IMR-90 (cell line): Measurements from ENCODE around the gene CGB7. TPM values are rescaled to one million over a fixed set of nuclear protein-coding genes. Genes with fewer than 3 reads are reported as not detected.

Experiments used
- ATAC-seq: fragments of 200-7000 bp; cut with Tn5 transposase; 2 replicates; pipeline ENCODE4 v1.9.1; 2020; ENCODE audit warnings: low read depth, mild to moderate bottlenecking, moderate library complexity
- BruUV-seq: library from RNA; stranded (reverse); fragments of 400-500 nt; replicated peaks from 2 replicates; lab custom pipeline; 2021; lab: Mats Ljungman, UMichigan
- CTCF ChIA-PET: fragments of 300-600 bp; formaldehyde crosslinking; extraction: SDS; loops from one replicate; lab custom pipeline; 2021; ENCODE audit warnings: antibody characterized with exemption; lab: Yijun Ruan, JAX
- POLR2A ChIA-PET: fragments of 300-600 bp; sonication (Branson Sonifier 250); formaldehyde crosslinking; loops from one replicate; lab custom pipeline; 2022; ENCODE audit warnings: antibody characterized with exemption; ENCODE audit not compliant: unreplicated experiment; lab: Charles Lee
- DNase-seq: peaks from one replicate; pipeline ENCODE4 v3.0.0; 2013
- H2AFZ ChIP-seq: replicated peaks from 2 replicates; pipeline ENCODE3; 2013; ENCODE audit warnings: low read length, mild to moderate bottlenecking; ENCODE audit not compliant: poor library complexity
- H2AK5ac ChIP-seq: 2 replicates; pipeline ENCODE4 v1.6.1; 2013; ENCODE audit warnings: low read depth, low read length, inconsistent platforms
- H2AK9ac ChIP-seq: replicated peaks from 2 replicates; pipeline ENCODE3; 2013; ENCODE audit warnings: mild to moderate bottlenecking, low read depth, low read length, moderate library complexity; ENCODE audit not compliant: poor library complexity
- H2BK120ac ChIP-seq: 2 replicates; pipeline ENCODE4 v1.6.1; 2013; ENCODE audit warnings: low read depth, low read length, inconsistent platforms
- H2BK15ac ChIP-seq: 3 replicates; pipeline ENCODE4 v1.6.1; 2013; ENCODE audit warnings: low read depth, low read length, inconsistent platforms
- H2BK20ac ChIP-seq: 2 replicates; pipeline ENCODE4 v1.6.1; 2013; ENCODE audit warnings: low read depth, mild to moderate bottlenecking, inconsistent platforms, low read length, moderate library complexity
- H2BK5ac ChIP-seq: 2 replicates; pipeline ENCODE4 v1.6.1; 2013; ENCODE audit warnings: mild to moderate bottlenecking, low read depth, low read length, inconsistent platforms; ENCODE audit not compliant: poor library complexity, severe bottlenecking
- H3K14ac ChIP-seq: replicated peaks from 2 replicates; pipeline ENCODE4 v1.6.1; 2013; ENCODE audit warnings: low read depth, low read length, inconsistent platforms
- H3K18ac ChIP-seq: 2 replicates; pipeline ENCODE4 v1.6.1; 2013; ENCODE audit warnings: low read depth, low read length, control low read depth
- H3K23ac ChIP-seq: 2 replicates; pipeline ENCODE4 v1.6.1; 2013; ENCODE audit warnings: low read depth, low read length, inconsistent platforms
- H3K27ac ChIP-seq: 2 replicates; pipeline ENCODE4 v1.5.1; 2013; ENCODE audit warnings: mild to moderate bottlenecking, control low read depth, low read length; ENCODE audit not compliant: insufficient read depth
- H3K27me3 ChIP-seq: 2 replicates; pipeline ENCODE4 v1.6.1; 2013; ENCODE audit warnings: low read length; ENCODE audit not compliant: control insufficient read depth, insufficient read depth
- H3K36me3 ChIP-seq: 2 replicates; pipeline ENCODE4 v1.6.1; 2013; ENCODE audit warnings: low read length, mixed read lengths; ENCODE audit not compliant: control insufficient read depth, insufficient read depth
- H3K4ac ChIP-seq: 2 replicates; pipeline ENCODE4 v1.6.1; 2013; ENCODE audit warnings: low read depth, low read length, inconsistent platforms
- H3K4me1 ChIP-seq: 2 replicates; pipeline ENCODE4 v1.6.1; 2013; ENCODE audit warnings: low read length, mixed read lengths; ENCODE audit not compliant: control insufficient read depth, insufficient read depth
- H3K4me2 ChIP-seq: 2 replicates; pipeline ENCODE4 v1.6.1; 2013; ENCODE audit warnings: low read depth, mild to moderate bottlenecking, control low read depth, low read length, moderate library complexity
- H3K4me3 ChIP-seq: 2 replicates; pipeline ENCODE4 v1.5.1; 2013; ENCODE audit warnings: low read depth, mild to moderate bottlenecking, control low read depth, low read length, moderate library complexity; ENCODE audit not compliant: insufficient read depth
- H3K56ac ChIP-seq: 2 replicates; pipeline ENCODE4 v1.6.1; 2013; ENCODE audit warnings: low read length, inconsistent platforms; ENCODE audit not compliant: insufficient read depth; ENCODE audit errors: extremely low read depth
- H3K79me1 ChIP-seq, 2 experiments: 2 replicates each; pipeline ENCODE4 v1.6.1; 2013; ENCODE audit warnings: low read length in 2 of 2, inconsistent platforms in 1 of 2, low read depth in 1 of 2
- H3K9ac ChIP-seq: 2 replicates; pipeline ENCODE4 v1.6.1; 2013; ENCODE audit warnings: low read depth, low read length, control low read depth
- H3K9me1 ChIP-seq: 2 replicates; pipeline ENCODE4 v1.6.1; 2013; ENCODE audit warnings: low read length, inconsistent platforms; ENCODE audit not compliant: insufficient read depth
- H3K9me3 ChIP-seq: 2 replicates; pipeline ENCODE4 v1.6.1; 2013; ENCODE audit warnings: low read length; ENCODE audit not compliant: control insufficient read depth, insufficient read depth
- H4K20me1 ChIP-seq: 2 replicates; pipeline ENCODE4 v1.6.1; 2013; ENCODE audit warnings: low read length, inconsistent platforms; ENCODE audit not compliant: insufficient read depth
- H4K5ac ChIP-seq: 2 replicates; pipeline ENCODE4 v1.6.1; 2013; ENCODE audit warnings: mild to moderate bottlenecking, low read depth, low read length, control low read depth
- H4K8ac ChIP-seq, 2 experiments: 2 replicates each; pipeline ENCODE4 v1.6.1; 2013; ENCODE audit warnings: low read depth in 2 of 2, low read length in 2 of 2, control low read depth in 1 of 2, inconsistent platforms in 1 of 2
- H4K91ac ChIP-seq: 2 replicates; pipeline ENCODE4 v1.6.1; 2013; ENCODE audit warnings: low read depth, low read length, inconsistent platforms; ENCODE audit not compliant: insufficient read depth
- BHLHE40 ChIP-seq: fragments of 150-350 bp; IDR thresholded peaks from 2 replicates; pipeline ENCODE4 v1.6.1; 2016; ENCODE audit warnings: mild to moderate bottlenecking, low read depth, low read length
- CHD1 ChIP-seq: IDR thresholded peaks from 2 replicates; pipeline ENCODE4 v1.6.1; 2012; ENCODE audit warnings: low read depth, low read length, improper control_type of control experiment
- MAFK ChIP-seq: IDR thresholded peaks from 2 replicates; pipeline ENCODE4 v1.6.1; 2012; ENCODE audit warnings: low read depth, low read length, improper control_type of control experiment
- MAZ ChIP-seq: IDR thresholded peaks from 2 replicates; pipeline ENCODE4 v1.6.1; 2012; ENCODE audit warnings: low read depth, mild to moderate bottlenecking, low read length, improper control_type of control experiment, moderate library complexity, borderline replicate concordance
- MXI1 ChIP-seq: IDR thresholded peaks from 2 replicates; pipeline ENCODE4 v1.6.1; 2012; ENCODE audit warnings: low read depth, mild to moderate bottlenecking, low read length, moderate library complexity, borderline replicate concordance
- RAD21 ChIP-seq: IDR thresholded peaks from 2 replicates; pipeline ENCODE4 v1.6.1; 2012; ENCODE audit warnings: low read length, improper control_type of control experiment
- RCOR1 ChIP-seq: IDR thresholded peaks from 2 replicates; pipeline ENCODE4 v1.6.1; 2012; ENCODE audit warnings: mild to moderate bottlenecking, low read length, improper control_type of control experiment; ENCODE audit not compliant: insufficient replicate concordance
- USF2 ChIP-seq: fragments of 150-350 bp; IDR thresholded peaks from 2 replicates; pipeline ENCODE4 v1.6.1; 2017; ENCODE audit warnings: mild to moderate bottlenecking, antibody characterized with exemption, low read length, low read depth
- WGBS, 2 experiments: methylation state at CpG; one replicate each; pipeline versions ENCODE4 v1.1.5 to v1.1.7; 2013; ENCODE audit warnings: missing lambda C conversion rate in 2 of 2; ENCODE audit not compliant: insufficient read length in 1 of 2; ENCODE audit errors: extremely low coverage in 2 of 2; 5-methylcytosine and 5-hydroxymethylcytosine counted together
- dilution Hi-C: fragments of 300-500 bp; cut with HindIII; formaldehyde crosslinking; loops from one replicate; pipeline ENCODE4 v1.14.3; 2018; ENCODE audit warnings: low sequenced_read_pairs; ENCODE audit not compliant: unreplicated experiment
- in situ Hi-C: fragments of 300-500 bp; cut with MboI; formaldehyde crosslinking; loops from 3 replicates; pipeline ENCODE4 v1.14.3; 2019; ENCODE audit warnings: low sequenced_read_pairs, inconsistent platforms, mixed read lengths
- intact Hi-C: fragments of 100-400 bp; cut with micrococcal nuclease; formaldehyde crosslinking; loops from 2 replicates; pipeline ENCODE4 v1.10.0; 2022
- polyA plus RNA-seq, 3 experiments: library from polyadenylated mRNA; depleted of rRNA; stranded (reverse); fragments of >200 nt; gene quantifications; 2 replicates each; pipeline ENCODE4 v1.2.3, GENCODE V29; 2012; ENCODE audit warnings: low replicate concordance in 1 of 3
- total RNA-seq: library from RNA; depleted of rRNA; stranded (reverse); fragments of >200 nt; gene quantifications from 2 replicates; pipeline ENCODE4 v1.2.3, GENCODE V29; 2012

CGB7 gene
- total and polyA plus RNA-seq, 2 of the 4 experiments (the other 2 are of a cell fraction) = 1.7 TPM; not detected in 1

DNA sequence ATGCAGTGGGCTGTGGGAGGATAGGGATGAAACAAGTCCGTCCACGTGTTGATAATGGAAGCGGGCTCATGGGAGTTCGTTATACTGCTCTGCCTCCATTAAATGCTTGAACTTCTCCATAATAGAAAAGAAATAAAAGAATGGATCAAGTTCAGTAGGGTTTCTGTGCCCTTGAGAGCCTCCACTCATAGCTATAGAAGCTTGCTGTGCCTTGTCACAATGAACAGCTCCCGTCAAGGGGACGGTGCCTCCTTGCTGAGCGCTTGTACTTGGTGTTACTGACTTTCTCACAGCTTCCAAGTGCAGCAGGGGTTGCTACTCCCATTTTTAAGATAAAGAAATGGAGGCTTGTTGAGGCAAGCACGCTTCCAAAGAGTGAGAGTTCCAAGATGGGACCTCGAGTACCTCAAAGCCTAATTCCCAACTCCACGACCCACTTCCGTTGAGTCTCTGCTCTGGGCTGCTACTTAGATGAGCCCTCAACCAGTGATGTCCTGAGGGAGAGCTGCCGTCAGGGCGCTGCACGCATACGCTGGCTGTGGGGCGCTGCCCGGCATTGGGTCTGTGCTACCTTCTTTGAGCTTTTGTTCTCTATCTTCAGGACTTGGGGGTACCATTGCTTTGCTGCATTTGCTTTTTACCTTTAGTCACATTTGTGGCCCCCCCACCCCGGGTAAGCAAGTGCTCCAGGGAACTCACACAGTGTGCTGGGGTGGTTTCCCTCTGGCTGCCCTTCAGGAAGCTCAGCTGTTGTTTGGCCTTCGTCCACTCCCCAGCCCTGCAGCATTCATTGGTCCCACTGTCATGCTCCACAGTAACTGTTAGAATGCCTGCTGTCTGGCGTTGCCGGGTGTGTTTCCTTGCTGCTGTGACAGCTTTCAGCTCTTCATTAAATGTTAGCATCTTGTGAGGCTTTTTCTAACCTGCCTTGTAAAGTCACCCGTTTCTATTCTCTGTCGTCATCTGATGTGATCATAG is 37.2 kb upstream of the CGB7 start:
- Histone ChIP-seq H3K27me3 (no peaks in the 10 kb centered on the region), H4K20me1 (peaks cover 80% of the 10 kb centered on the region), H3K4me2 (no peak overlapping the region), H3K27ac (no peak overlapping the region), H2AFZ (no peak overlapping the region), H3K4me3 (no peak overlapping the region), H2BK15ac (no peak overlapping the region), H3K36me3 (peaks cover 76% of the 10 kb centered on the region), H4K91ac (no peak overlapping the region), H4K8ac (no peak overlapping the region; a peak in 1 of 4 replicates), H3K14ac (no peak overlapping the region), H3K9me3 (no peaks in the 10 kb centered on the region), H2BK20ac (no peak overlapping the region), H3K56ac (no peak overlapping the region), H2AK9ac (no peak overlapping the region), H2BK5ac (no peak overlapping the region), H3K4ac (no peak overlapping the region), H4K5ac (no peak overlapping the region), H3K18ac (no peak overlapping the region), H3K9ac (no peak overlapping the region), H2BK120ac (no peak overlapping the region), H3K79me1 (peaks cover 49 to 68% of the 10 kb centered on the region in 2 experiments), H3K4me1 (no peaks in the 10 kb centered on the region), H2AK5ac (no peak overlapping the region), H3K23ac (no peak overlapping the region), H3K9me1 (no peaks in the 10 kb centered on the region)
- intact Hi-C loops (no loop called here), in situ Hi-C loops (loop anchor here (5.0 kb wide), 1 partner anchor 108 kb away; no protein-coding TSS in a partner anchor), dilution Hi-C loops (no loop called here)
- ATAC-seq (no peak), DNase-seq (no peak)
- BruUV-seq = no TSS peak
- ChIA-PET CTCF (no interaction called here), POLR2A (interaction anchor here (0.5 kb wide), 1 partner anchor 8 kb away, joined by 5 read pairs; no protein-coding TSS in a partner anchor)
- TF ChIP-seq RCOR1 = no peak
- no peak for TF ChIP-seq USF2
- TF ChIP-seq CHD1 = no peak
- no peak for TF ChIP-seq BHLHE40
- no peak for TF ChIP-seq MAFK
- TF ChIP-seq MAZ = no peak
- no peak for TF ChIP-seq RAD21
- no peak for TF ChIP-seq MXI1
- WGBS, 2 experiments = 82% methylated on average over 12 of the region's 23 CpGs; no CpG with 5 or more reads in 1 of the 2 experiments
